HG03064 (cell line): ENCODE measurements around the gene PSORS1C2.

ENCODE experiments used
- ATAC-seq: cut with Tn5 transposase; IDR thresholded peaks from one replicate; pipeline ENCODE4 v1.9.1; 2021; ENCODE audit warnings: low read depth; ENCODE audit not compliant: unreplicated experiment

Gene PSORS1C2

DNA sequence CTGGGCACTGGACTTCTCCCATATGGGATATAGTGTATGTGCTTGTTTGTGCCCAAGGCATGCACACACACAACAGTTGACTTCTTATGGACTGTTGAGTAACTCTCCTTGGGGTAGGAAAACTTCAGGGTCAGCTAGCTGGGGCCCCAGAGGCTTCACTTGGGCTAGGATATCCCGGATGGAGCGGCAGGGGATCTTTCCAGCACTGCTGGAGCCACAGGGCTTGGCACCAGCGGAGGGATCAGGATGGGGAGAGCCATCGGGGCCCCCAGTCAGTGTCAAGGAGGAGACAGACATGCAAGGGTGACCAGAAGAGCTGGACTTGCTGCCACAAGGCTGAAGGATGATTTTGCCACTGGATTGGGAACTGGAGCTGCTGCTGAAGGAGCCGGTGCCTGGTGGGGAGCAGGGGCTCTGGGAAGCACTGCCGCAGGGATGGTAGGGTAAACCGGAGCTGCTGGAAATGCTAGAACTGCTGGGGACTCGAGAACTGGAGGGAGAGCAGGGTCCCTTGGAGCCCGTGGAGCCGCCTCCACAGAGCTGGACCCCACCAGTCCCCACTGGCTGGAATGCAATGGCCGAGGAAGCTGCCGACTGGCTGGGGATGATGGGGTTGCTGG lies 22.8 kb downstream of the PSORS1C2 start:
- ATAC-seq: no peak

DNA sequence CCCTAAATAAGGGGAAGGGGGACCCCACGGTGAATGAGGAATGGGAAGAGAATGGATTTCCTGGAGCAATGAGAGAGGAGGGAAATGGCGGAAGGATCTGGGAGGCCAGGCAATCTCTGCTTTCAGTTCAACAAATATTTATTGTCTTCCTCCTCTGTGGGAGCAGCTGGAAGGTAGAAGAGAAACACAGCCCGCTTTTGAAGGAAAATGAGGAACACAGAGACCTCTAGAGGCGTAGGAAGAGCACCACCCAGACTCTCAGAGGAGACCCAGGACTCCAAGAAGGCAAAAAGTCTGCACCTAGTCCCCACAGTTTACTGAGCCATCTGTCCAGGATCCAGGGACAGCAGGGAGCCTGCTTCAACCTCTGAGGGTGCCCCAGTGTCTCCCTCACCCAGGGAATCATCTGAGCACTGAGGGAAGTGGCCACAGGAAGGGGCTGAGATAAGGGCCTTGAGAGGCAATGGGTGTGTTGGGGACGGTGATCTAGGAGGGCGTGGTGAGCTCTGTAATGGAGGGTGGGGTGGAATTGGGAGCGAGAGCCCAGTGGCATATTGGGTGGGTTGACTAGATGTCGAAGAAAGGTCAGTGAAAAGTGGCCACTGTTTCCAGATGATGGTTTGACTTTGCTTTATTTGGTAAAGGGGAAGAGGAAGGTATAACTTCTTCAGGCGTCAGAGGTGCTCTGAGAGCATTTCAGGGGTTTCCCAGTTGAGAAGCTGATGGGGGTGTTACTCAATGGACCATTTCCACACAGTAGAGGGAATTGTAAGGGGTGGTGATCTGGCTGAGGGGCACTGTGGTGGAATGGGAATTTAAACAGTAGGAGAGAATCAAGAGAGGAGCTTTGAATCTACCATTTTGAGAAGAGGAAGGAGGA lies 23.7 kb downstream of the PSORS1C2 start:
- ATAC-seq: no peak

DNA sequence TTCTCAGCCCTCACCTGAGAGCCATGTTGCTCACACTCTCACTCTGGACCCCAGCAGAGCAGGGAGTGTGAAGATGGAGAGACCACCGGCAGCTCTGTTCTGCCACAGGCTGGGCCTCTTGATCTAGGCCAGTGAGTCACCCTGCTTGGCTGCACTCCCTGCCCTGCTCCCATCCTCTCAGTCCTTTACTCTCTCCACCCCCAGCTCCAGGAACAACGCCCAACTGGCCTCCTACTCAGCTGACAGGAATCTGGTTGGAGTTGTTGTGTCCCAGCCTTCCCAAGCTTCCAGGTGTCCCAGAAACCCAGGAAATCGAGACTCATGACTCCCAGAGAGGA lies 24.4 kb downstream of the PSORS1C2 start, which contains the start of gene PSORS1C1:
Gene PSORS1C1 (plus strand): TSS at position 260 of the 338 bp plus-strand sequence. CDS start 14,833 bp downstream, outside the sequence.
- ATAC-seq: no peak

DNA sequence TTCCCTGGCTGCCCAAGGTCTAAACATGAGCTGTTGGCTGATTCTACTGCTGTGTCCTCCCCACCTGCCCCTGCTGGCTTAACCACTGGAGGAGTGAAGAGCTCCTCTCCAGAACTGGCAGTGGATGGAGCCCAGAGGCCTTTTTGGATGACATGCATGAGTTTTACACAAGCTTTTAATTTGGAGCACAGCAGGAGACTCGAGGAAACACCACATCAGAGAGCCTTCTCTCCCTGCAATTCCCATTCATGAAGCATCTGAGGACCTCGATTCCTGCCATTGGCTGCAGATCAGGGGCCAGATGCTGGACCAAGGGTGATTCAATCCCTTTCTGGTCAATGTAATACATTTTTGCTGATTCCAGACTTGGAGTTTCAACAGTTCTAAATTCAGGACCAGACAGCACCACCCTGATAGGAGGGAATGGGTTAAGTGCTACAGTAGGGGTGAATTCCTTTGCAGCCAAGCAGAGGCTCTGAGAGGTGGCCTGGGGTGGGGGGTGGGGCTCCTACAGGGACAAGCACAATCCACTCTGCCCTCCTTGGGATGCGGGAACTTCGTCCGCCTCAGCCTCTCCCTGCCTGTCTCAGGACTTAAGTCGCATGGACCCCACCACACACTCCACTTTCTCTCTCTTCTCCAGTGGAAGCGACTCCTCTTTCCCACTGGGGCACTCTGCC lies 24.9 kb downstream of the PSORS1C2 start:
- no peak for ATAC-seq

DNA sequence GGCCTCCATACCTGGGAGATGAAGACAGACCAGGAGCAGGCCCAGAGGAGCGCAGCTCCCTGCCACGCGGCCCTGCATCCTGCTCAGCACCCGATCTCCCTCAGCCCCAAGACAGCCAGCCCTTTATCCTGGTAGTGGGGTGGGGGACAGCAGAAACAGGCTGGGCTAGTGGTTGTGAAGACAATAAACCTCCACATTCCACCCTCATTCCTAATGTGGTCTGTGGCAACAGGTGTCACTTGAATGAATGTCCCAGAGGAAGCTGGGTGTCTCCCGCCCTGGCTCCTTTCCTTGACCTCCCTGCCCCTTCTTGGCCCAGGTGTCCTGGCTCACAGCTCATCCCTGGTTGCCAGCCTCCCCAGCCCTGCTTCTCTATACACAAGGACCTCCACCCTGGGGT lies 26.4 kb downstream of the PSORS1C2 start, which contains the start of gene C6orf15:
Gene C6orf15 (minus strand): TSS at position 98 of the 400 bp plus-strand sequence. CDS start 20 bp downstream, at position 78.
- no peak for ATAC-seq

DNA sequence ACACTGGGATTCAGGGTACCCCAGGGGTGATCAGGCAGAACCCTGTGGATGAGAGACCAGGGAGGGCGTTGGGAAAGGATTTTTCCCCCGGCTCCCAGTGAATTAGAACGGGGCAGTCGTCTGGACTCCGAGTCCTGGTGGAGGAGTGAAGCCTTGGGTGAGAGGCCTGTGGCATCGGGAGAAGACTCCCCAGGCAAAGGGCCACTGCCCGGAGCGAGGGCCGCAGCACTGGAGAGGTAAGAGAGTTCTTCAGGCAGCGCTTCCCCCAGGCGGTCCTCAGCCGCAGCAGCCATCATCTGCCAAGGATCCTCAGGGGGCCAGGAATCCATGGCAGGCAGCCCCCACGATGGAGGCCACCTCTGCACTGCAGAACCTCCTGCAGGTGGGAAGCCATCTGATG lies 27.2 kb downstream of the PSORS1C2 start:
- ATAC-seq: no peak

DNA sequence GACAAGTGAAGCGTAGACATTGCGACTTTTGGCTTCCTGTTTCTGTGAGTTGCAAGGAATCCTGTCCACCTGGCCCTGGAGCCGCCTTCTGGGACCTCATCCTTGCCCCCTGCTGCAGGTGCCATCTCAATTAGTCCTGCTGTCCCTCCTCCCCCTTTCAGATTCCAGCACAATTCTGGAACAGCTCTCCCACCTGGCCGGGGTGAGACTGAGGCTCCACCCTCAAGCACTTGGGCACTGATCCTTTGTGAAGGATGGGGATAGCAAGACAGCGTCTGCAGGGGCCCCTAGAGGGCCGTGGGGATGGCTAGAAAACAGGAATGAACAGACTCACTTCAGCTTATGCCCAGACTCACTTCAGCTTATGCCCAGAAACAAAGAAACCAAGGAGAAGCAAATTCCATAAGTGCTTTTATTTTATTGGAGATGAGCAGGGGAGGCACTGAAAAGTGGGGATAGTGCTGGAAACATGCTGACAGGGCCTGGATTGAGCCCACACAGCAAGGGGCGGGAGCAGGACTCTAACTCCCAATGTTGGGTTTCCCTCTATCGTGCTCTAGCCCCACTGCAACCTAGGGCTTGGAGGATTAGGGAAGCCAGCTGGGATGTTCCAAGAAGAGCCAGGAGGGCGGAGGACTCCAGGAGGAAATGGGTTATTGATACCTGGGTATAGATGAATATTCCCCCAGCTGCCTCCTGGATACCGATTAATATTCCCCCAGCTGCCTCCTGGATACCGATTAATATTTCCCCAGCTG lies 27.9 kb downstream of the PSORS1C2 start:
- no peak for ATAC-seq

DNA sequence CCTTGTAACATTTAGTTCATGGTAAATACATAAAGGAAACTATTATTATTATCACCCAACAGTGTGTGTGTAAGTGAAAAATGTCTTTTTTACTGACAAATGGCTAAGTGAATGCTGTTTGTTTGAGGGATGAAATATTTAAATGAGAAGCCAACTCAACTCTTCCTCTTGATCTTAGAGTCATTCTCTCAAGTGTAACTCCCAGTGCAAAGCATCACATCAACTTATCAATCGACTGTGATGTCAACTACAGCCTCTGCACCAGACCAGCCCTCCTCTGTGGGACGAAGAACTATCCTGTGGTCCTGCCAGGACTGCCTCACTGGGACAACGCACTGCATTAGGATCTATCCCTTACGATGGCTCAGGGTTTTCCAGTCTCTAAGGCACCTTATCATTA lies 31.8 kb downstream of the PSORS1C2 start:
- no peak for ATAC-seq

DNA sequence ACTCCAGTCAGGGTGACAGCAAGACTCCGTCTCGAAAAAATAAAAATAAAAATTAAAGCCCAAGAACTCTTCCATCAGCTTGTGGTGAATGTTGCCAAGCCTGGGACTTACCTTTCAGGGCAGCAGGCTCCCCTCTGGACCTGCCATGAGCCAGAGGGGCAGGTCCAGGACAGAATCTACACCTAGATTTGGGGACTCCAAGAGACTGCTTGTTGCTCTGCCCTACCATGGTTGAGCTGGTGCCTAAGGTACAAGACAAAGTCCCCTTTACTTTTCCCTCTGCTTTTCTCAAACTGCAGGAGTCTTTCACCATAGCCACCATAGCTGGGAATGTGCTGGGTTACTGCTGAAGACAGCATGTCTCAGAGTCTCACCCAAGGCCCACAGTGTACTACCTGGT lies 35.7 kb downstream of the PSORS1C2 start:
- no peak for ATAC-seq

DNA sequence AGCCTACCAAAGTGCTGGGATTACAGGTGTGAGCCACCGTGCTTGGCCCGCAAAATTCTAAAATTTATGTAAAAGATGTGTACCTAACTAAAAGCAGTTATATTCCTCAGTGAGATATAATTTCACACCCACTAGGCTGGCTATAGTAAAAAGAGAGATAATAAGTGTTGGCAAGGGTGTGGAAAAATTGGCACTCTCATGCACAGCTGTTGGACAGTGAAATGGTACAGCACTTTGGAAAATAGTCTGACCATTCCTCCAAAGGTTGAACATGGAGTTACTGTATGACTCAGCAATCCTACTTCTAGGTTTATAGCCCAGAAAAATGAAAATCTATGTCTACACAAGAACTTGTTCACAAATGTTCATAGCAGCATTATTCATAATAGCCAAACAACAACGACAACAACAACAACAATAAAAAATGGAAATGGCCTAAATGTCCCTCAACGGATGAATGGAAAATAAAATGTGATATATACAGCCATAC lies 40.4 kb downstream of the PSORS1C2 start:
- no peak for ATAC-seq

DNA sequence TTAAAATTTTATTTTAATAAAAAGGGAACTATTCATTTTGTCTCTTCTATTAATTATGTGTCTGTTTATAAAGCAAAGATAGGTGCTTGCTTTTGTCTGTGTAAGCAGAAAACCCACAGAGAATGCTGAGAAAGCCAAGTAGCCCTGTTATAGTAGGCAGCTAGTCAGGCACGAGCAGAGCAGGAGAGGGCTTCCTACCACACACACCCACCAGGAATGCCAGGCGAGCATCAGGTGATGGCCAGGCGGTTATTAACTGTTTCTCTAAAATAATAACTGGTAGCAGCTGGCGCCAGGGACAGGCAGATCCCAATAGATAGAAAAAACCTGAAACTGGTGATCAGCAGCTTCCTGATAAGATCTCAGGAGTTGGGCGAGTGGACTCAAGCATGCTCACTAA lies 42.2 kb downstream of the PSORS1C2 start:
- no peak for ATAC-seq

DNA sequence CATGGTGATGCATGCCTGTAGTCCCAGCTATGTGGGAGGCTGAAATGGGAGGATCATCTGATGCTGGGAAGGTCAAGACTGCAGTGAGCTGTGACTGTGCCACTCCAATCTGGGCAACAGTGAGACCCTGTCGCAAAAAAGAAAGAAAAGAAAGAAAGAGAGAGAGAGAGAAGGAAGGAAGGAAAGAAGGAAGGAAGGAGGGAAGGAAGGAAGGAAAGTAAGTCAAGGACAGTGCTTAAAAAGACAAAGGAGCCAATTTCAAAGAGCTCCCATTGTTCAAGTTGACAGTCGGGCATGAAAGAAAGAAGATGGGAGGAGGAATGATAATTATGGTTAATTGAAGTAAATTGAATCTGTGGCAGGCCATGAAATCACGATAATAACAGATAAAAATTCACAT lies 42.7 kb downstream of the PSORS1C2 start:
- ATAC-seq: no peak

DNA sequence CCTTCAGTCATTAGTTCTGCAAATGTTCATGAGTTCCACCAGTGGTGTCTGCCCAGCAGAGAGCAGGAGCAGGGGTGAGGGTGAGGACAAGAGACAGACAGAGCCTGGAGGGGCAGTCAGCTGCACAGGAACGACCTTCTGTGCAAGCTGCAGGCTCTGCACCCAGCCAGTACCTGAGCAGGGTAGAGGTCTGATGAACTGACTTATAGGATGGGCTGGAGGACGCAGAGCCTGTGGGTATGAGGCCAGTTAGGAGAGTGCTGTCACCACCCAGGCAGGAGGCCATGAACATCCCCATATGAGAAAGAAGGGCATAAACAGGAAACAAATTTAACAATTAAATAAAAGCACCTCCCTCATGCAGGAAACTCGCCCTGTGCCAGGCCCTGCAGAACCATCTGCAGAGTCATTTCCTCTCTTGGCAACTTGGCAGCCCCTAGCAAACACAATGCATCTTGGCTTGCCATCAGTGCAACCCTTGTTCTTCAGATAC lies 44.4 kb downstream of the PSORS1C2 start:
- no peak for ATAC-seq

DNA sequence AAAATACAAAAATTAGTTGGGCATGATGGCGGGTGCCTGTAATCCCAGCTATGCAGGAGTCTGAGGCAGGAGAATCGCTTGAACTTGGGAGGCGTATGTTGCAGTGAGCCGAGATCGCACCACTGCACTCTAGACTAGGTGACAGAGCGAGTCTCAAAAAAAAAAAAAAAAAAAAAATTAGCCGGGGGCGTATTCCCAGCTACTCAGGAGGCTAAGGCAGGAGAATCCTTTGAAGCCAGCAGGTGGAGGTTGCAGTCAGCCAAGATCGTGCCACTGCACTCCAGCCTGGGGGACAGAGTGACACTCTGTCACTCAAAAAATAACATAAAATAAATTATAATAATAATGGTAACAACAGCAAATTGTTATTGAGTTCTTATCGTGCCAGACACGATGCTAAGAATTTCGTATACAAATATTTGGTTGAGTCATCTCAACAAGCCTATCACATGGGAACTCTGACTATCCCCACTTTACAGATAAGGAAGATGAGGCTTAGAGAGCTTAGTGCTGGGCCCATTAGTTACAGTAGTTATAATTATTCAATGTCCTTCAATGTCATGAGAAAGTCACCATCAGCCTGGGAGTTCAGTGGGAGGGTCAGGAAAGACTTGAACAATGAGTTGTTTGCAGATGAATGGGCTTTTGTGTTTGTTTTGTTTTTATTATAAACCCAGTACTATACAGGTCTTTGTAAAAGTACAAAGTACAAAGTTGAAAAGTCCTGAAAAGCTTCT lies 45.9 kb downstream of the PSORS1C2 start:
- no peak for ATAC-seq

DNA sequence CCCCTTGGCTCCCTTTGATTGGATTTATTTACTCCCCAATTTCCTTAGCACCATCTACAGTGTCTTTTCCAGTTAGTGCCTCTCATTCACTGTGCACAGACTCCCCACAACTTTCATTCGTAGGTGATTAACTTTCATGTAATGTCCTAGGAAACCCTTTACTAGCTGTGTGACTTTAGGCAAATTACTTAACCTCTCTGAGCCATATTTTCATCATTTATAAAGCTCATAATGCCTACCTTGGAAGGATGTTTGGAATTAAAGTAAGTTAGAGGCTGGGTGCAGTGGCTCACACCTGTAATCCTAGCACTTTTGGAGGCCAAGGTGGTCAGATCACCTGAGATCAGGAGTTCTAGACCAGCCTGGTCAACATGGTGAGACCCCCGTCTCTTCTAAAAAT lies 46.6 kb downstream of the PSORS1C2 start:
- ATAC-seq: no peak

DNA sequence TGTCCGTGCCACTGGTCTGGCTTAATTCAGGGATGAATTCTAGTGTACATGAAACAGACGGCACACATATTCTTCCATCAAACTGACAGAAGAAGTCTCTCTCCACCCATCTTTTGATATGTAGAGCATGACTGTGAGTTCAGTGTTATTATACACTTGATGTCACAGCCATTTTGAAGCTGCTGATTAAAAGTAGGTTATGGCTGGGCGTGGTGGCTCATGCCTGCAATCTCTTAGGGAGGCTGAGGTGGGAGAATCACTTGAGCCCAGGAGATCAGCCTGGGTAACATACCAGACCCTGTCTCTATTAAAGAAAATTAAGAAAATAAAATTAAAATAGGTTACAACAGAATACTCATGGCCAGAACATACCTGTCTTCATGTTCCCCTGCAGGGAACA lies 47.2 kb downstream of the PSORS1C2 start:
- no peak for ATAC-seq

DNA sequence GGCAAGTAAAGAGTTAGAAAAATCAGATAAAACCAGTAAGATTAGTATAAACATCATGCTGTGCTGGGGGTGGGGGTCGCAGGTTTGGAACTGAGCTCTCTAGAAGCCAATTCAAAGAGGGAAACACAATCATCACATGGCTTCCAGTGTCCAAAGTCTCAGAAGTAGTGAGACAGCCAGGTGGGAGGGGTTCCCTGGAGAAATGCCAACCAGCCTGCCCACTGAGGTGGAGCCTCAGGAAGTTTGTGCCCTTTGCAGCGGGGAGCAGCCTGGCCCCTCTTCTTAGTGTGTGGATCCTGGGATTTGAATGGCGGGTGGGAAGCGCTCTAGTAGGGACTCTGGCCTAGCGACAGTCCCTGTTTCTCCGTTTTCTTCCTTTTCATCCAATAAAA lies 47.9 kb downstream of the PSORS1C2 start:
- no peak for ATAC-seq

DNA sequence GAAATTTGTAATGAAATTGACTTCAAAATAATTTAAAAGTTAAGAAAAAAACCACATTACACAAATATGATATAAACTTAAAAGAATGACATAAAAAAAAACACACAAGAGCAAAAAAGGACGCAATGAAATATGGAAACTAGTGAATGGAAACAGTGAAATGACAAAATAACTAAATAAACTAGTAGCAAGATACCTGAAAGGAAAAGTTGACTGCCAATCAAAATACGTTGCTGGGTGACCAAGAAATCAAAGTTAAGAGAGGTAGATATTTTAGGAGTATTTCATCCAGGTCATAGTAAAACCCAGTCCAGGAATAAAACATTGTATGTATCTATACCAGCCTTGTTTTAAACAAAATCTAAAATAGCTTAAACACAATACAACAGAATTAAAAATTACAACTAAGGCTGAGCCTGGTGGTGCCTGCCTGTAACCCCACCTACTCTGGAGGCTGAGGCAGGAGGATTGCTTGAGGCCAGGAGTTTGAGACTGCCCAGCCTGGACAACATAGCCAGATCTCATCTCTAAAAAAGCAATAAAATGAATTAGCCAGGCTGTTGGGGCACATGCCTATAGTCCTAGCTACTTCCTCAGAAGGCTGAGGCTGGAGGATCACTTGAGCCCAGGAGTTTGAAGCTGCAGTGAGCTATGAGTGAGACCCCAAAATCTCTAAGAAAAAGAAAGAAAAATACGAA lies 48.4 kb downstream of the PSORS1C2 start:
- no peak for ATAC-seq
